KMS-11 (cell line): Measurements from ENCODE around the gene ETNK2.

Experiments used
- H2AFZ ChIP-seq: fragments of 200-600 bp; sonication (generic); 2 replicates; pipeline ENCODE4 v1.6.1; 2016; ENCODE audit warnings: antibody characterized with exemption, mixed run types, low read depth
- H3K27ac ChIP-seq: fragments of 200-600 bp; sonication (generic); 2 replicates; pipeline ENCODE4 v1.6.1; 2016; ENCODE audit warnings: mild to moderate bottlenecking, mixed run types
- H3K27me3 ChIP-seq: fragments of 200-600 bp; sonication (generic); 2 replicates; pipeline ENCODE4 v1.6.1; 2017; ENCODE audit warnings: mild to moderate bottlenecking, low read depth, mixed run types, moderate library complexity; ENCODE audit not compliant: insufficient read depth
- H3K36me3 ChIP-seq: fragments of 200-600 bp; sonication (generic); 2 replicates; pipeline ENCODE4 v1.6.1; 2017; ENCODE audit warnings: mild to moderate bottlenecking, mixed run types; ENCODE audit not compliant: insufficient read depth
- H3K4me1 ChIP-seq: fragments of 200-600 bp; sonication (generic); 2 replicates; pipeline ENCODE4 v1.6.1; 2016; ENCODE audit warnings: mild to moderate bottlenecking, low read depth, mixed run types; ENCODE audit not compliant: poor library complexity, severe bottlenecking
- H3K4me2 ChIP-seq: fragments of 200-600 bp; sonication (generic); 2 replicates; pipeline ENCODE4 v1.7.0; 2016; ENCODE audit warnings: mild to moderate bottlenecking, mixed run types
- H3K4me3 ChIP-seq: fragments of 200-600 bp; sonication (generic); IDR thresholded peaks from 2 replicates; pipeline ENCODE4 v1.6.1; 2017; ENCODE audit warnings: low read depth, low read length, mixed read lengths; ENCODE audit not compliant: insufficient read depth
- H3K79me2 ChIP-seq: fragments of 200-600 bp; sonication (generic); 2 replicates; pipeline ENCODE4 v1.6.1; 2016; ENCODE audit warnings: low read depth, mixed run types; ENCODE audit not compliant: insufficient read depth
- H3K9ac ChIP-seq: fragments of 200-600 bp; sonication (generic); 2 replicates; pipeline ENCODE4 v1.6.1; 2016; ENCODE audit warnings: mild to moderate bottlenecking, mixed run types
- H4K20me1 ChIP-seq: fragments of 200-600 bp; sonication (generic); 2 replicates; pipeline ENCODE4 v1.6.1; 2016; ENCODE audit warnings: mild to moderate bottlenecking, mixed run types; ENCODE audit not compliant: insufficient read depth
- CTCF ChIP-seq: fragments of 200-600 bp; sonication (generic); conservative IDR thresholded peaks from 2 replicates; pipeline ENCODE4 v1.6.1; 2017; ENCODE audit warnings: low read depth, mild to moderate bottlenecking, antibody characterized with exemption, low read length, moderate library complexity, mixed read lengths

ETNK2 gene

DNA sequence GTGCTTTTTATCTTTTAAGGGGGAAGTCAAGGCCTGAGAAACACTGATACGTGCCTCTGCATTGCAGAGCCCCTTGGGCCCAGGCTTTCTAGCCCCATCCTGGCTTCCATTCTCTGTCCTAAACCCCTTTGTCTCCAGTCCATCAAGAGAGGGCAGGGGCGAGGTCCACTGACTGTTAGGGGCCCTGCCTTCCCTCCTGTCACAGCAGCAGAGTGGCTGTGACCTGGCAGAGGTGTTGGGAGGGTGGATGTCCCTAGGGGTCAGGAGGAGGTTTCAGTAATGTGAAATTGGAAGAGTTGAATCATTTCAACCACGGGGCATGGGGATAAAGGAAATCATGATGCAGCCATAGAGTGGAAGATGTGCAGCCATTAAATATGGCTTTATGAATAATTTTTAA, 54.9 kb downstream of the ETNK2 start:
- TF ChIP-seq CTCF, result no peak
- Histone ChIP-seq H3K4me2 (no peak overlapping the region), H3K4me1 (peaks cover 8% of the 10 kb centered on the region), H3K79me2 (no peaks in the 10 kb centered on the region), H4K20me1 (no peaks in the 10 kb centered on the region), H3K9ac (no peak overlapping the region), H2AFZ (no peak overlapping the region), H3K27me3 (no peaks in the 10 kb centered on the region), H3K4me3 (no peak overlapping the region), H3K36me3 (no peaks in the 10 kb centered on the region), H3K27ac (no peak overlapping the region)

- Histone ChIP-seq H3K4me3 (no peak overlapping the region), H2AFZ (no peak overlapping the region), H3K4me2 (no peak overlapping the region), H3K27me3 (no peaks in the 10 kb centered on the region), H3K27ac (no peak overlapping the region), H3K4me1 (peaks cover 8% of the 10 kb centered on the region), H3K9ac (no peak overlapping the region), H4K20me1 (no peaks in the 10 kb centered on the region), H3K79me2 (no peaks in the 10 kb centered on the region), H3K36me3 (no peaks in the 10 kb centered on the region)
- TF ChIP-seq CTCF, result no peak
These were observed 56.8 kb downstream of the ETNK2 start for GRCh38 chr1:204094856-204095634.

DNA sequence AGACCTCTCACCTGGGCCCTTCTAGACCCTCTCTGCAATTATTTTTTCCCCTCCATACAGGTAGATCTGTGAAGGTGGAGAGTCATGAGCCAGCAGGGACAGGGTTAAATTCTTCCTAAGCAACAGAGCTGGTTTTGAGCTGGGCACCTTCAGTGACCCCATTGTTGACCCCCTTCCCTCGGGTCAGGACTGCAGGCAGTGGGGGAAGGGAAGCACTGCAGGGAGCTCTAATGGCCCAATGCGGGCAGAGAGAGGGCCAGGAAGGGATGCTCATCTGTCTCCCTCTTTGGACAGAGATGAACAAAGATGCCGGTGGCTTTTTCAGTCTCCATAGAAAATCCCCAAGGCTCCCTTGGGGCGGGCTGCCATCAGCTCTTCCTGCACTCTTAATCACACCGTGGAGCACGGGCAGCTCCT, 57.5 kb downstream of the ETNK2 start:
- Histone ChIP-seq H3K36me3 (no peaks in the 10 kb centered on the region), H3K79me2 (no peaks in the 10 kb centered on the region), H3K4me1 (peaks cover 8% of the 10 kb centered on the region), H3K4me3 (no peak overlapping the region), H3K9ac (no peak overlapping the region), H3K4me2 (no peak overlapping the region), H3K27ac (no peak overlapping the region), H3K27me3 (no peaks in the 10 kb centered on the region), H4K20me1 (no peaks in the 10 kb centered on the region), H2AFZ (no peak overlapping the region)
- no peak for TF ChIP-seq CTCF

DNA sequence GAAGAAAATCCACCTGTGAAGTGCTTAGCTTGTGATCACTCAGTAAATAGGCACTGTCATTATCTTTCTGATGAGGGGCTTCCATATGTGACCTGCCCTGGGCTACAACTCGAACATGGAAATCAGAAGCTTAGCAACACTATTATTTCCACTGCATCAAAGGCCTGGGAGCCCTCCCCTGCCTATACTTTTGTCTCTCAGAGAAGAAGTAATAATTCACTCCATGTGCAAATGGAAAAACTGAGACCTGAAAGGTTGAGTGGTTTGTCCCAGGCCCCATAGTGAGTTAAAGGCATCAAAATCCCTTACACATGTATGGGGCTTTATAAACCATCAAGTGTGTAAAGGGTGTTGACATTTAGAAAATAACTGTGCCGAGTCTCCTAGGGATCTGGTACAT, 58.1 kb downstream of the ETNK2 start:
- Histone ChIP-seq H3K4me3 (no peak overlapping the region), H3K27ac (no peak overlapping the region)

More for the DNA sequence above, 58.1 kb downstream of the ETNK2 start:
- Histone ChIP-seq H3K27me3 (no peaks in the 10 kb centered on the region), H3K4me1 (peaks cover 8% of the 10 kb centered on the region), H3K4me2 (no peak overlapping the region), H3K36me3 (no peaks in the 10 kb centered on the region), H4K20me1 (no peaks in the 10 kb centered on the region), H3K9ac (no peak overlapping the region), H2AFZ (no peak overlapping the region), H3K79me2 (no peaks in the 10 kb centered on the region)
- no peak for TF ChIP-seq CTCF
